ENCODE measurements around the gene JAKMIP2.

Gene JAKMIP2

DNA sequence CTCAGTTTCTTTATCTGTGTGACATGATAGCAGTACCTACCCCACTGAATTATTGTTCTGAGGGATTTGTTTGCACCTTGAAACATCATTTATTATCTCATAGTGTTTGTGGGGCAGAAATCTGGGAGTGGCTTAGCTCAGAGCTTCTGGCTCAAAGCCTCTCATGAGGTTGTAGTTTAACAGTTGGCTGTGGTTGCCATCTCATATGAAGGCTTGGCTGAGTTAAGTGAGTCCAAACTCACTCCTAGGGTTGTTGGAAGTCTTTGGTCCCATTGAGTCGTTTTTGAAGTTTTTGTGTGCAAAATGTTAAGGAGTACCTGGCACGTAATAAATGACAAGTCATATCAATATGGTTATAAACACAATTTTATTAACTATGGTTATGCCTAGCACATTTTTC, 3.6 kb upstream of the JAKMIP2 start:
- no peak for DNase-seq

- no peak for DNase-seq
Observed at GRCh38 chr5:147784146-147784987, 1.8 kb upstream of the JAKMIP2 start.

- DNase-seq, result no peak
Observed at GRCh38 chr5:147780924-147781573, 1.5 kb downstream of the JAKMIP2 start.

GRCh38 chr5:147779694-147780093, 2.8 kb downstream of the JAKMIP2 start:
- no peak for DNase-seq

- no peak for DNase-seq
Observed at GRCh38 chr5:147776989-147777388, 5.5 kb downstream of the JAKMIP2 start.

DNA sequence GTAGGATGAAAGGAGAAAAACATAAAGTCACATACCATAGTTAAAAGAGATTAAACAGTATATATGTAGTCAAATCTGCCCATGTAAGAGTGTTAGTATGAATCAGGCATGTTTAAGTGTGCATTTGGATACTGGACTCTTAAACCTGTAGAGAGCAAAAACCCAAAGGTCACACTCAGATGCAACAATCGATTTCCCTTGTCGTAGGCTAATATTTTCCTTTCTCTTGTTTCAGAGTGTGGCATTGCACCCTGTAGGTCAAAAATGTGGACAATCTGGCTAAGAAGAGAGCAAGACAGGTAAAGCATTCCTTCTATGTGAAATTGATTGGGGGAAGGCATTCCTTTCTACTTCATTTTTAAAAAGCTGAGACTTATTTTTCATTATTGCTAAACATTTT, 8.9 kb downstream of the JAKMIP2 start:
- no peak for DNase-seq

GRCh38 chr5:147773139-147773538, 9.4 kb downstream of the JAKMIP2 start:
- DNase-seq, result no peak

DNA sequence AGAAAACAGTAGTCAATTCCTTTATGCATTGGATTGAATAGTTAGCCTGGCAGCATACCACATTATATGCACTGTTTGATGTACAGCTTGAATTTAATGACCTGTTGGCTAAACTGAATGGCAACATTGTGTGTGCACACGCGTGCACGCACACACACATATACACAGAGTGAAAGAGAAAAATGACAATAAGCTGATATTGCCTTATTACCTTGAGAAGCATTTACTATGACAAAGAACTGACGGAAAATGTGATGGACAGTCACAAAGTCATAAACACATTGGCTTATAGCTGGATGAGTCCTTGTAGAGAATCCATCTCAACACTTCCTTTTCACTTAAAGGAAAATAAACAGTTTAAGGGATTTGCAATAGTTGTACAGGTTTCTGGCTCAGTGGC, 15.5 kb downstream of the JAKMIP2 start:
- no peak for DNase-seq

- no peak for DNase-seq
Observed at GRCh38 chr5:147763791-147764525, 18.6 kb downstream of the JAKMIP2 start.

DNA sequence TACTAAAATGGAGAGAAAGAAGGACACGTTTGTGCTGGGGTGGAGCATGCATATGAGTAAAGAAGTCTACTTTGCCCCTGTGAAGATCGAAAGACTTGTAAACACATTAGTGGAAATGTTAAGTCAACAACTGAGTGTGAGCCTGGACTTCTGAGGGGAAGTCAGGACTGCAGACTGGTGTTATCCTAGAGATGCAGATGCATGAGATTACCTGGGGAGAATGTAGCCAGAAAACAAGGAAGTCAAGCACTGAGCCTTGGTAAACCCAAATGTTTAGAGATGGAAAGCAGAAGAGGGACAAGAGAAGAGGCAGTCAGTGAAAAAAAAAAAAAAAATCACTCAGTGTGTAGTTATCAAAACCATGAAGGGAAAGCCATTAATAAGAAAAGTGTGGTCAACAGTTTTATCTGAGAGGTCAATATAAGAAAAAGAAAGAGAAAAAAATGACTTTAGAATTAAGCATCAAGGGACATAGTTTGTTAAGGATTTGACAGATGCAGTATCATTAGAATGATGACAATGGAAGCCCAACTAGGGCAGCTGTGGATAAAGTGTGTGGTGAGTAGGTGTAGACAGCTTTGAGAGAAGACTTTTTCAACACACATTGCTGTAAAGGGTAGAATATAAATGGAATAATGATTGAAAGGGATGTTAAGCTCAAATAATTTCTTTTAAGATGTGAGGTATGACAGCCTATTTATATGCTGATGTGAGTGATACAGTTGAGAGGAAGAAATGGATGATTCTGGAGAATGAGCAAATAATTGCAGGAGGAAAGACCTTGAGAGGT, 22.2 kb downstream of the JAKMIP2 start:
- DNase-seq, result peak; percentile 66

- DNase-seq, result no peak
Observed at GRCh38 chr5:147759441-147759840, 23.1 kb downstream of the JAKMIP2 start.

GRCh38 chr5:147756566-147756965, 26.0 kb downstream of the JAKMIP2 start:
- DNase-seq, result peak; percentile 40

DNA sequence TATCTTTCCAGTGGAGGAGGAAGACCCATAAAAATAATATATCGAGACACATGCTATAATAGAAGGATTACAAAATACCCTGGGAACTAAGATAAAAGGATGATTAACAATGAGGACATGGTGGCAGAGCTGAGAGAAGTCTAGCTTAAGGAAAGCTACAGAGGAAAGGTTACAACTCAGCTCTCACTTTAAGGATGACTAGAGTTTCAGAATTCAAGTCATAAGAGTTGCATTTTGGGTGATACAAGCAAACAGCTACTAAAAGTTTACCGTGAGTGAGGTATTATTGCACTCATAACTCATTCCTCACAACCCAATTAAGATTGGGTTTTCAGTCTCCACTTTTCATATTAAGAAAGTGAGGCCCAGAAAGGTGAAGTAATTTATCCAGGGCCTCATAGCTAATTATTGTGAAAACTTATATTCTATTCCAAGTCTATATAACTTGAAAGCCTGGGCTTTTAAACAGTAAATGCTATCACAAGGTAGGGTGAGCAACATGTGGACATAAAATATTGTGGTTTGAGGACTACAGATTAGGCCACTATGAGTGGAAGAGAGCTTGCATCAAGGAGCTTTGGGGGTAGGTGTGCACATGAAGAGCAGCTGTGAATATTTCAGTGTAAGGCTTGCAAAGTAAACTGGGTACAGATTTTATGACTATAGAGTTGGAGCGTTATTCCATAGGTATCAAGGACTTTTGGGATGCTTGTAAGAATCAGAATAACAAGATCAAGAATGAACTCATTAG, 28.0 kb downstream of the JAKMIP2 start:
- no peak for DNase-seq

- no peak for DNase-seq
Observed at GRCh38 chr5:147753765-147754164, 28.8 kb downstream of the JAKMIP2 start.

DNA sequence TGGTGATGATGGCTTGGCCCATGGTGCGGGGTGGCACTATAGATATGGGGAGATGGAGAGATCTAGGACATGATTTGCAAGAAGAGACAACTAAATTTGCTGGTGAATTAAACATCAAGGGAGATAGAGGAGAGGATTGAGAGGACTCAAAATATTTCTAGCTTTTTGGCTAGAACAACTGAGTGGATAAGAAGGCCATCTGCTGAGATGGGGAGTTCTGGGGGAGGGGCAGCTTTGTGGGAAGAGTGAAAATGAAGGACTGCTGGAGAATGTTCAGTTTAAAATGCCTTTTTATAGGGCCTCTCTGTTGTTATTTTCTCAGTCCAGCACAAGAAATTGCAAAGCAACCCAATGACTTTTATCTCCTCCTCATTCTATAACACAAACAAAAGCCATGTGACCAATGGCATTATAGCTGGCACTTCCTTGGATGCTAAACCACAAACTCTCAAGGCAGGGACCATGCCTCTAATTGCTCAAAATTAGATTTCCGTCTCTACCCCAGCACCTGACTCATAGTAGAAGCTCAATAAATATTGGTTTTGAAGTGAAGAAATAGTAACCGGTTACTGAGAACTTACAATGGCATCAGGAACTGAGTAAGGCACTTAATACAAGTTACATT, 29.8 kb downstream of the JAKMIP2 start:
- no peak for DNase-seq

DNA sequence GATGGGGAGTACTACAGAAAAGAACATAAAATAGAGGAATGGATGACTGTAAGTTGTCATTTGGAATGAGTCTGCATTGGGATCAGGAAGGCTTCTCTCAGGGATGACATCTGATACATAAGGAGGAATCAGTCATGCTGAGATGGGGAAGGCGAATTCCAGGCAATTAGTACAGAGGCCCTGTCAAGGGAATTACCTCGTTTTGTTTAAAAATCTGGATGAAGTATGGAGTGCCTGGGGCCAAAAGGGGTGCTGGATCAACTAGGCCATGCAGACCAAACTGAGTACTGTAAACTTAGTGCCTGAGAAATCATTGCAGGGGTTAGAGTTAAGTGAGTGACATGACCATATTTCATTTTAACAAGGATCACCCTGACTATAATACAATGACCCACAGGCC, 30.5 kb downstream of the JAKMIP2 start:
- DNase-seq, result peak; percentile 49

GRCh38 chr5:147751156-147751830, 31.2 kb downstream of the JAKMIP2 start:
- DNase-seq, result peak; percentile 91

- peak; percentile 30 for DNase-seq
Observed at GRCh38 chr5:147750065-147750464, 32.5 kb downstream of the JAKMIP2 start.

GRCh38 chr5:147748590-147748989, 33.9 kb downstream of the JAKMIP2 start:
- peak; percentile 93 for DNase-seq

DNA sequence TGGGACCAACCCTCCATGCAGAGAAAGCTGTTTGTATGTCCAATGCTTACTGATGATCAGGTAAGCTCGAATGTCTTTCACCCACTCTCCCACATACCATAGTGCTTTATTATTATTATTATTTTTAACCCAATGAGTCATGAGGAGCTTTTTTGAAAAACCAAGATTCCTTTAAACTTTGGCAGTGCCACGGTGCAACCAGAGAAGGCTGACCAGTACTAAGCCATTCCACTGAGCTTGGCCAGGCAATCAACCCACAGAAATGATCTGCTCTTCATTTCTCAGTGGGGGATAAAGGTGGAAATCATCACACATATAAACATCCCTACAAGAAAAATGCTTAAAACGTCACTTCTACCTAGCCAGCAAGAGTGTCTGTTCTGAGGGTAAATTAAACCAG, 35.5 kb downstream of the JAKMIP2 start:
- DNase-seq, result no peak
